ENCODE results near the gene TNIP3.

- TF ChIP-seq EZH2 (IDR thresholded peaks at IDR 0.05; ENCODE audit: insufficient read depth, low read length) (no peak), CTCF (IDR thresholded peaks at IDR 0.05; ENCODE audit: insufficient read depth, low read depth, low read length) (no peak)
Measured at GRCh38 chr4:121191361-121191760, 27.2 kb upstream of the TNIP3 start.
